GM23338 (cell line): ENCODE data around the gene IBTK. TPM values are rescaled to one million over a fixed set of nuclear protein-coding genes. Genes with fewer than 3 reads are reported as not detected.

Experiments
- ATAC-seq: fragments of 200-7000 bp; cut with Tn5 transposase; 3 replicates; pipeline ENCODE4 v1.9.1; 2020
- DNase-seq: peaks from one replicate; pipeline ENCODE4 v3.0.0-alpha.2; 2015; ENCODE audit warnings: low spot score
- H2AFZ ChIP-seq: fragments of 200-600 bp; sonication (generic); 2 replicates; pipeline ENCODE4 v1.8.0; 2016; ENCODE audit warnings: antibody characterized with exemption, mild to moderate bottlenecking, moderate library complexity
- H3F3A ChIP-seq: fragments of 200-600 bp; sonication (generic); replicated peaks from 2 replicates; pipeline ENCODE4 v1.8.0; 2017; ENCODE audit warnings: antibody characterized with exemption, mixed run types, low read depth
- H3K27ac ChIP-seq: fragments of 200-600 bp; sonication (generic); 2 replicates; pipeline ENCODE4 v1.6.1; 2016; ENCODE audit warnings: low read depth
- H3K27me3 ChIP-seq: fragments of 200-600 bp; sonication (generic); 2 replicates; pipeline ENCODE4 v1.8.0; 2016; ENCODE audit warnings: mild to moderate bottlenecking, mixed run types, moderate library complexity; ENCODE audit not compliant: insufficient read depth
- H3K36me3 ChIP-seq: fragments of 200-600 bp; sonication (generic); 2 replicates; pipeline ENCODE4 v1.8.0; 2016; ENCODE audit warnings: mild to moderate bottlenecking; ENCODE audit not compliant: insufficient read depth
- H3K4me1 ChIP-seq: fragments of 200-600 bp; sonication (generic); 2 replicates; pipeline ENCODE4 v1.8.0; 2016; ENCODE audit warnings: mild to moderate bottlenecking, moderate library complexity; ENCODE audit not compliant: insufficient read depth
- H3K4me2 ChIP-seq: fragments of 200-600 bp; sonication (generic); 2 replicates; pipeline ENCODE4 v1.7.1; 2017; ENCODE audit warnings: mixed run types
- H3K4me3 ChIP-seq: fragments of 200-600 bp; sonication (generic); 2 replicates; pipeline ENCODE4 v1.6.1; 2016; ENCODE audit warnings: mixed run types
- H3K79me2 ChIP-seq: fragments of 200-600 bp; sonication (generic); replicated peaks from 2 replicates; pipeline ENCODE4 v1.8.0; 2017; ENCODE audit warnings: mild to moderate bottlenecking; ENCODE audit not compliant: insufficient read depth
- H3K9me2 ChIP-seq: fragments of 200-600 bp; sonication (generic); 2 replicates; pipeline ENCODE4 v1.8.0; 2017; ENCODE audit not compliant: insufficient read depth
- H4K20me1 ChIP-seq: fragments of 200-600 bp; sonication (generic); replicated peaks from 2 replicates; pipeline ENCODE4 v1.8.0; 2017; ENCODE audit warnings: mild to moderate bottlenecking; ENCODE audit not compliant: insufficient read depth
- H3K27ac Mint-ChIP-seq: 2 replicates; pipeline ENCODE4 v1.8.0; 2020; ENCODE audit warnings: inconsistent platforms, mild to moderate bottlenecking, moderate library complexity, mixed read lengths
- H3K27me3 Mint-ChIP-seq: 3 replicates; pipeline ENCODE4 v1.8.0; 2022; ENCODE audit warnings: low read depth, mild to moderate bottlenecking, moderate library complexity, mixed read lengths, inconsistent platforms; ENCODE audit not compliant: insufficient read depth, poor library complexity
- H3K36me3 Mint-ChIP-seq: 3 replicates; pipeline ENCODE4 v1.8.0; 2021; ENCODE audit warnings: low read depth, mild to moderate bottlenecking, inconsistent platforms, moderate library complexity, mixed read lengths
- H3K4me1 Mint-ChIP-seq: 3 replicates; pipeline ENCODE4 v1.8.0; 2020; ENCODE audit warnings: mild to moderate bottlenecking, inconsistent platforms, mixed read lengths
- H3K4me3 Mint-ChIP-seq: 3 replicates; pipeline ENCODE4 v1.8.0; 2021; ENCODE audit warnings: moderate library complexity, mild to moderate bottlenecking, inconsistent platforms, mixed read lengths
- H3K9me3 Mint-ChIP-seq: 3 replicates; pipeline ENCODE4 v1.8.0; 2020; ENCODE audit warnings: moderate library complexity, mild to moderate bottlenecking, inconsistent platforms, mixed read lengths
- CREB1 ChIP-seq: fragments of 250-450 bp; sonication (Bioruptor Pico); IDR thresholded peaks from 2 replicates; pipeline ENCODE4 v1.5.0; 2020; ENCODE audit warnings: low read depth, mild to moderate bottlenecking, moderate library complexity
- EZH2 ChIP-seq: fragments of 200-600 bp; sonication (generic); IDR thresholded peaks from one replicate; pipeline ENCODE4 v1.8.0; 2017; ENCODE audit warnings: antibody characterized with exemption, mild to moderate bottlenecking, low read depth; ENCODE audit not compliant: unreplicated experiment
- EZH2phosphoT487 ChIP-seq: fragments of 200-600 bp; sonication (generic); IDR thresholded peaks from one replicate; pipeline ENCODE4 v1.8.1; 2018; ENCODE audit warnings: antibody characterized with exemption; ENCODE audit not compliant: unreplicated experiment
- JUNB ChIP-seq: IDR thresholded peaks from one replicate; pipeline ENCODE4 v1.6.1; 2016; ENCODE audit warnings: antibody characterized with exemption; ENCODE audit not compliant: unreplicated experiment
- NANOG ChIP-seq: IDR thresholded peaks from 2 replicates; pipeline ENCODE4 v1.6.1; 2016; ENCODE audit warnings: antibody characterized with exemption, borderline replicate concordance
- POLR2AphosphoS5 ChIP-seq: IDR thresholded peaks from 2 replicates; pipeline ENCODE4 v1.6.1; 2016; ENCODE audit warnings: antibody characterized with exemption, low read depth
- STAT1 ChIP-seq: IDR thresholded peaks from one replicate; pipeline ENCODE4 v1.6.1; 2016; ENCODE audit warnings: antibody characterized with exemption; ENCODE audit not compliant: unreplicated experiment
- ZNF114 ChIP-seq: fragments of 250-450 bp; sonication (Bioruptor Pico); IDR thresholded peaks from 2 replicates; pipeline ENCODE4 v1.5.0; 2020; ENCODE audit warnings: mild to moderate bottlenecking, moderate library complexity
- ZNF331 ChIP-seq: fragments of 250-450 bp; sonication (Bioruptor Pico); IDR thresholded peaks from 2 replicates; pipeline ENCODE4 v1.5.0; 2020; ENCODE audit warnings: low read depth, mild to moderate bottlenecking, moderate library complexity
- polyA plus RNA-seq: library from polyadenylated mRNA; unstranded; fragments of >200 nt; fragmentation: Nextera tagmentation; extraction: Ambion mirVana; gene quantifications from 2 replicates; pipeline ENCODE4 v1.2.1, GENCODE V29; 2016
- total RNA-seq: library from RNA; depleted of rRNA; stranded (reverse); fragments of >200 nt; shearing (Covaris generic); gene quantifications from 2 replicates; pipeline ENCODE4 v1.2.3, GENCODE V29; 2014
- TF ChIP-seq, protein P1 (sequence below), 2 experiments: fragments of 200-600 bp in 1 of 2; sonication (generic) in 1 of 2; conservative IDR thresholded peaks; 2 replicates each; pipeline versions ENCODE4 v1.5.1 to v1.6.1; 2016 to 2017; ENCODE audit warnings: antibody characterized with exemption in 2 of 2, low read depth in 2 of 2, mild to moderate bottlenecking in 2 of 2, moderate library complexity in 1 of 2
- TF ChIP-seq, protein P2 (sequence below): fragments of 250-450 bp; sonication (Bioruptor Pico); IDR thresholded peaks from 2 replicates; pipeline ENCODE4 v1.5.0; 2020; ENCODE audit warnings: mild to moderate bottlenecking, moderate library complexity
- TF ChIP-seq, protein P3 (sequence below): IDR thresholded peaks from 2 replicates; pipeline ENCODE4 v1.6.1; 2016; ENCODE audit warnings: antibody characterized with exemption
- TF ChIP-seq, protein P4 (sequence below): IDR thresholded peaks from one replicate; pipeline ENCODE4 v1.6.1; 2018; ENCODE audit warnings: antibody characterized with exemption; ENCODE audit not compliant: unreplicated experiment

IBTK gene
- total and polyA plus RNA-seq, 2 experiments from 2014 or later = 16.0 to 28.7 TPM

DNA sequence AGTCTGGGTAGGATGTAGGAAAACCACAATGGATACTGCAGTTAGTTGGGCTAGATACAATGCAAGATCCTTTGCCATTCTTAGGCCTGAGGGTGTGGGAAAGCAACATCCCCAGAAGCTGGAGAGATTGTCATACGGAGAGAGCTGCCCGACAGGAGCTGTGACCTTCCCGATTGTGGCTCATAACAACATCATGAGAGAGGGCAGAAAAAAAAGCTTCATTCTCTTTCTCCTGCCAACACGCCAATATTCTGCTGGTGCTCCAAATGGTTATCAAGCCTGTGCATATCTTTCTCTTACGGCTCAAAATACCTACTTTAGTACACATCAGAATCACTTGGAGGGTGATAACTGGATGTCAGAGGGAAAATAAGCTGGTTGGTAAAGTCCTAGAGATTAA is 81.1 kb downstream of the IBTK start:
- Histone ChIP-seq H3K27ac (no peak overlapping the region), H3K9me2 (no peaks in the 10 kb centered on the region), H3K4me3 (no peak overlapping the region), H2AFZ (no peak overlapping the region), H3K79me2 (no peaks in the 10 kb centered on the region), H3F3A (no peaks in the 10 kb centered on the region), H4K20me1 (no peaks in the 10 kb centered on the region), H3K4me1 (no peaks in the 10 kb centered on the region), H3K36me3 (peaks cover 7% of the 10 kb centered on the region; the same call in 1 of the 2 replicates), H3K27me3 (no peaks in the 10 kb centered on the region), H3K4me2 (no peak overlapping the region)
- H3K4me3 Mint-ChIP-seq = no peak overlapping the region
- H3K27ac Mint-ChIP-seq = no peak overlapping the region
- no peaks in the 10 kb centered on the region for H3K27me3 Mint-ChIP-seq
- TF ChIP-seq, protein P1, sequence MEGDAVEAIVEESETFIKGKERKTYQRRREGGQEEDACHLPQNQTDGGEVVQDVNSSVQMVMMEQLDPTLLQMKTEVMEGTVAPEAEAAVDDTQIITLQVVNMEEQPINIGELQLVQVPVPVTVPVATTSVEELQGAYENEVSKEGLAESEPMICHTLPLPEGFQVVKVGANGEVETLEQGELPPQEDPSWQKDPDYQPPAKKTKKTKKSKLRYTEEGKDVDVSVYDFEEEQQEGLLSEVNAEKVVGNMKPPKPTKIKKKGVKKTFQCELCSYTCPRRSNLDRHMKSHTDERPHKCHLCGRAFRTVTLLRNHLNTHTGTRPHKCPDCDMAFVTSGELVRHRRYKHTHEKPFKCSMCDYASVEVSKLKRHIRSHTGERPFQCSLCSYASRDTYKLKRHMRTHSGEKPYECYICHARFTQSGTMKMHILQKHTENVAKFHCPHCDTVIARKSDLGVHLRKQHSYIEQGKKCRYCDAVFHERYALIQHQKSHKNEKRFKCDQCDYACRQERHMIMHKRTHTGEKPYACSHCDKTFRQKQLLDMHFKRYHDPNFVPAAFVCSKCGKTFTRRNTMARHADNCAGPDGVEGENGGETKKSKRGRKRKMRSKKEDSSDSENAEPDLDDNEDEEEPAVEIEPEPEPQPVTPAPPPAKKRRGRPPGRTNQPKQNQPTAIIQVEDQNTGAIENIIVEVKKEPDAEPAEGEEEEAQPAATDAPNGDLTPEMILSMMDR (conservative IDR thresholded peaks at IDR 0.05; ENCODE audit: low read depth in 2 of 2) = no peak
- TF ChIP-seq EZH2 (no peak), CREB1 (CRISPR knock-in tag) (no peak), ZNF331 (CRISPR knock-in tag) (no peak), NANOG (no peak), STAT1 (no peak), ZNF114 (no peak), POLR2AphosphoS5 (no peak), JUNB (no peak), EZH2phosphoT487 (no peak)
- TF ChIP-seq, protein P2, sequence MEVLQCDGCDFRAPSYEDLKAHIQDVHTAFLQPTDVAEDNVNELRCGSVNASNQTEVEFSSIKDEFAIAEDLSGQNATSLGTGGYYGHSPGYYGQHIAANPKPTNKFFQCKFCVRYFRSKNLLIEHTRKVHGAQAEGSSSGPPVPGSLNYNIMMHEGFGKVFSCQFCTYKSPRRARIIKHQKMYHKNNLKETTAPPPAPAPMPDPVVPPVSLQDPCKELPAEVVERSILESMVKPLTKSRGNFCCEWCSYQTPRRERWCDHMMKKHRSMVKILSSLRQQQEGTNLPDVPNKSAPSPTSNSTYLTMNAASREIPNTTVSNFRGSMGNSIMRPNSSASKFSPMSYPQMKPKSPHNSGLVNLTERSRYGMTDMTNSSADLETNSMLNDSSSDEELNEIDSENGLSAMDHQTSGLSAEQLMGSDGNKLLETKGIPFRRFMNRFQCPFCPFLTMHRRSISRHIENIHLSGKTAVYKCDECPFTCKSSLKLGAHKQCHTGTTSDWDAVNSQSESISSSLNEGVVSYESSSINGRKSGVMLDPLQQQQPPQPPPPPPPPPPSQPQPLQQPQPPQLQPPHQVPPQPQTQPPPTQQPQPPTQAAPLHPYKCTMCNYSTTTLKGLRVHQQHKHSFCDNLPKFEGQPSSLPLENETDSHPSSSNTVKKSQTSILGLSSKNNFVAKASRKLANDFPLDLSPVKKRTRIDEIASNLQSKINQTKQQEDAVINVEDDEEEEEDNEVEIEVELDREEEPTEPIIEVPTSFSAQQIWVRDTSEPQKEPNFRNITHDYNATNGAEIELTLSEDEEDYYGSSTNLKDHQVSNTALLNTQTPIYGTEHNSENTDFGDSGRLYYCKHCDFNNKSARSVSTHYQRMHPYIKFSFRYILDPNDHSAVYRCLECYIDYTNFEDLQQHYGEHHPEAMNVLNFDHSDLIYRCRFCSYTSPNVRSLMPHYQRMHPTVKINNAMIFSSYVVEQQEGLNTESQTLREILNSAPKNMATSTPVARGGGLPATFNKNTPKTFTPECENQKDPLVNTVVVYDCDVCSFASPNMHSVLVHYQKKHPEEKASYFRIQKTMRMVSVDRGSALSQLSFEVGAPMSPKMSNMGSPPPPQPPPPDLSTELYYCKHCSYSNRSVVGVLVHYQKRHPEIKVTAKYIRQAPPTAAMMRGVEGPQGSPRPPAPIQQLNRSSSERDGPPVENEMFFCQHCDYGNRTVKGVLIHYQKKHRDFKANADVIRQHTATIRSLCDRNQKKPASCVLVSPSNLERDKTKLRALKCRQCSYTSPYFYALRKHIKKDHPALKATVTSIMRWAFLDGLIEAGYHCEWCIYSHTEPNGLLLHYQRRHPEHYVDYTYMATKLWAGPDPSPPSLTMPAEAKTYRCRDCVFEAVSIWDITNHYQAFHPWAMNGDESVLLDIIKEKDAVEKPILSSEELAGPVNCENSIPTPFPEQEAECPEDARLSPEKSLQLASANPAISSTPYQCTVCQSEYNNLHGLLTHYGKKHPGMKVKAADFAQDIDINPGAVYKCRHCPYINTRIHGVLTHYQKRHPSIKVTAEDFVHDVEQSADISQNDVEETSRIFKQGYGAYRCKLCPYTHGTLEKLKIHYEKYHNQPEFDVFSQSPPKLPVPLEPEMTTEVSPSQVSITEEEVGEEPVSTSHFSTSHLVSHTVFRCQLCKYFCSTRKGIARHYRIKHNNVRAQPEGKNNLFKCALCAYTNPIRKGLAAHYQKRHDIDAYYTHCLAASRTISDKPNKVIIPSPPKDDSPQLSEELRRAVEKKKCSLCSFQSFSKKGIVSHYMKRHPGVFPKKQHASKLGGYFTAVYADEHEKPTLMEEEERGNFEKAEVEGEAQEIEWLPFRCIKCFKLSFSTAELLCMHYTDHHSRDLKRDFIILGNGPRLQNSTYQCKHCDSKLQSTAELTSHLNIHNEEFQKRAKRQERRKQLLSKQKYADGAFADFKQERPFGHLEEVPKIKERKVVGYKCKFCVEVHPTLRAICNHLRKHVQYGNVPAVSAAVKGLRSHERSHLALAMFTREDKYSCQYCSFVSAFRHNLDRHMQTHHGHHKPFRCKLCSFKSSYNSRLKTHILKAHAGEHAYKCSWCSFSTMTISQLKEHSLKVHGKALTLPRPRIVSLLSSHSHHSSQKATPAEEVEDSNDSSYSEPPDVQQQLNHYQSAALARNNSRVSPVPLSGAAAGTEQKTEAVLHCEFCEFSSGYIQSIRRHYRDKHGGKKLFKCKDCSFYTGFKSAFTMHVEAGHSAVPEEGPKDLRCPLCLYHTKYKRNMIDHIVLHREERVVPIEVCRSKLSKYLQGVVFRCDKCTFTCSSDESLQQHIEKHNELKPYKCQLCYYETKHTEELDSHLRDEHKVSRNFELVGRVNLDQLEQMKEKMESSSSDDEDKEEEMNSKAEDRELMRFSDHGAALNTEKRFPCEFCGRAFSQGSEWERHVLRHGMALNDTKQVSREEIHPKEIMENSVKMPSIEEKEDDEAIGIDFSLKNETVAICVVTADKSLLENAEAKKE (CRISPR knock-in tag) = no peak
- TF ChIP-seq, protein P3, sequence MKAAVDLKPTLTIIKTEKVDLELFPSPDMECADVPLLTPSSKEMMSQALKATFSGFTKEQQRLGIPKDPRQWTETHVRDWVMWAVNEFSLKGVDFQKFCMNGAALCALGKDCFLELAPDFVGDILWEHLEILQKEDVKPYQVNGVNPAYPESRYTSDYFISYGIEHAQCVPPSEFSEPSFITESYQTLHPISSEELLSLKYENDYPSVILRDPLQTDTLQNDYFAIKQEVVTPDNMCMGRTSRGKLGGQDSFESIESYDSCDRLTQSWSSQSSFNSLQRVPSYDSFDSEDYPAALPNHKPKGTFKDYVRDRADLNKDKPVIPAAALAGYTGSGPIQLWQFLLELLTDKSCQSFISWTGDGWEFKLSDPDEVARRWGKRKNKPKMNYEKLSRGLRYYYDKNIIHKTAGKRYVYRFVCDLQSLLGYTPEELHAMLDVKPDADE = no peak
- TF ChIP-seq, protein P4, sequence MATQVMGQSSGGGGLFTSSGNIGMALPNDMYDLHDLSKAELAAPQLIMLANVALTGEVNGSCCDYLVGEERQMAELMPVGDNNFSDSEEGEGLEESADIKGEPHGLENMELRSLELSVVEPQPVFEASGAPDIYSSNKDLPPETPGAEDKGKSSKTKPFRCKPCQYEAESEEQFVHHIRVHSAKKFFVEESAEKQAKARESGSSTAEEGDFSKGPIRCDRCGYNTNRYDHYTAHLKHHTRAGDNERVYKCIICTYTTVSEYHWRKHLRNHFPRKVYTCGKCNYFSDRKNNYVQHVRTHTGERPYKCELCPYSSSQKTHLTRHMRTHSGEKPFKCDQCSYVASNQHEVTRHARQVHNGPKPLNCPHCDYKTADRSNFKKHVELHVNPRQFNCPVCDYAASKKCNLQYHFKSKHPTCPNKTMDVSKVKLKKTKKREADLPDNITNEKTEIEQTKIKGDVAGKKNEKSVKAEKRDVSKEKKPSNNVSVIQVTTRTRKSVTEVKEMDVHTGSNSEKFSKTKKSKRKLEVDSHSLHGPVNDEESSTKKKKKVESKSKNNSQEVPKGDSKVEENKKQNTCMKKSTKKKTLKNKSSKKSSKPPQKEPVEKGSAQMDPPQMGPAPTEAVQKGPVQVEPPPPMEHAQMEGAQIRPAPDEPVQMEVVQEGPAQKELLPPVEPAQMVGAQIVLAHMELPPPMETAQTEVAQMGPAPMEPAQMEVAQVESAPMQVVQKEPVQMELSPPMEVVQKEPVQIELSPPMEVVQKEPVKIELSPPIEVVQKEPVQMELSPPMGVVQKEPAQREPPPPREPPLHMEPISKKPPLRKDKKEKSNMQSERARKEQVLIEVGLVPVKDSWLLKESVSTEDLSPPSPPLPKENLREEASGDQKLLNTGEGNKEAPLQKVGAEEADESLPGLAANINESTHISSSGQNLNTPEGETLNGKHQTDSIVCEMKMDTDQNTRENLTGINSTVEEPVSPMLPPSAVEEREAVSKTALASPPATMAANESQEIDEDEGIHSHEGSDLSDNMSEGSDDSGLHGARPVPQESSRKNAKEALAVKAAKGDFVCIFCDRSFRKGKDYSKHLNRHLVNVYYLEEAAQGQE = no peak
- ATAC-seq (no peak), DNase-seq (no peak)
- no peaks in the 10 kb centered on the region; the same call in 2 of the 3 replicates for H3K36me3 Mint-ChIP-seq
- H3K4me1 Mint-ChIP-seq = no peaks in the 10 kb centered on the region
- no peaks in the 10 kb centered on the region for H3K9me3 Mint-ChIP-seq
